ENCODE data around the gene HTR4. TPM values are rescaled to one million over a fixed set of nuclear protein-coding genes. Genes with fewer than 3 reads are reported as not detected.

Gene HTR4
- total and polyA plus RNA-seq, 7 donors = 0.60 to 16.1 (median 3.1) TPM

DNA sequence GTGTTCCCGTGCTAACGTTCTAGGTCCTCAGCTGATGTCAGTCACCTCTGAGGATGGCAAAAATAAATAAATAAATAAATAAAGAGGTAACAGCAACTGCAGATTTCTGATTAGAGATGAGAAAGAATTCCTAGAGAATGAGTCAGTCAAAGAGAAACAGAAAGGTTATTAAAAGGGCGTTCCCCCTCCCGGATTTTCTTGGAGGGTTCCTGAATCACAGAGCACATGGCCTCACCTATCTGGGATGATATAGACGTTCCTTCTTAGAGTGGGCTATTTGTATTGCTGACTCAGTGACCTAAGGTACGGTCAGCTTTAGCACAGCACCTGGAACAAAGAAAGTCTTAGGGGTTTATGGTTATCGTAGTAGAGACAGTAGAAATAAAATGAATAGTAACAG, 30.6 kb downstream of the HTR4 start:
- DNase-seq = no peak
- Histone ChIP-seq H3K9me3 (no peaks in the 10 kb centered on the region), H3K36me3 (no peaks in the 10 kb centered on the region), H3K27ac (no peak overlapping the region), H3K4me1 (peaks cover 0 to 6% (median 2%) of the 10 kb centered on the region in 4 donors), H3K27me3 (no peaks in the 10 kb centered on the region), H3K4me3 (no peak overlapping the region)
- WGBS, 2 donors = 58 to 77% methylated on average over 7 of the region's 7 CpGs
- TF ChIP-seq POLR2A (IDR thresholded peaks at IDR 0.05) (no peak), POLR2AphosphoS5 (IDR thresholded peaks at IDR 0.05) (no peak), EP300 (IDR thresholded peaks at IDR 0.05) (no peak)
- TF ChIP-seq, protein P1, sequence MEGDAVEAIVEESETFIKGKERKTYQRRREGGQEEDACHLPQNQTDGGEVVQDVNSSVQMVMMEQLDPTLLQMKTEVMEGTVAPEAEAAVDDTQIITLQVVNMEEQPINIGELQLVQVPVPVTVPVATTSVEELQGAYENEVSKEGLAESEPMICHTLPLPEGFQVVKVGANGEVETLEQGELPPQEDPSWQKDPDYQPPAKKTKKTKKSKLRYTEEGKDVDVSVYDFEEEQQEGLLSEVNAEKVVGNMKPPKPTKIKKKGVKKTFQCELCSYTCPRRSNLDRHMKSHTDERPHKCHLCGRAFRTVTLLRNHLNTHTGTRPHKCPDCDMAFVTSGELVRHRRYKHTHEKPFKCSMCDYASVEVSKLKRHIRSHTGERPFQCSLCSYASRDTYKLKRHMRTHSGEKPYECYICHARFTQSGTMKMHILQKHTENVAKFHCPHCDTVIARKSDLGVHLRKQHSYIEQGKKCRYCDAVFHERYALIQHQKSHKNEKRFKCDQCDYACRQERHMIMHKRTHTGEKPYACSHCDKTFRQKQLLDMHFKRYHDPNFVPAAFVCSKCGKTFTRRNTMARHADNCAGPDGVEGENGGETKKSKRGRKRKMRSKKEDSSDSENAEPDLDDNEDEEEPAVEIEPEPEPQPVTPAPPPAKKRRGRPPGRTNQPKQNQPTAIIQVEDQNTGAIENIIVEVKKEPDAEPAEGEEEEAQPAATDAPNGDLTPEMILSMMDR (IDR thresholded peaks at IDR 0.05) = no peak
- intact Hi-C loops (cut with DNase I) = no loop called here

DNA sequence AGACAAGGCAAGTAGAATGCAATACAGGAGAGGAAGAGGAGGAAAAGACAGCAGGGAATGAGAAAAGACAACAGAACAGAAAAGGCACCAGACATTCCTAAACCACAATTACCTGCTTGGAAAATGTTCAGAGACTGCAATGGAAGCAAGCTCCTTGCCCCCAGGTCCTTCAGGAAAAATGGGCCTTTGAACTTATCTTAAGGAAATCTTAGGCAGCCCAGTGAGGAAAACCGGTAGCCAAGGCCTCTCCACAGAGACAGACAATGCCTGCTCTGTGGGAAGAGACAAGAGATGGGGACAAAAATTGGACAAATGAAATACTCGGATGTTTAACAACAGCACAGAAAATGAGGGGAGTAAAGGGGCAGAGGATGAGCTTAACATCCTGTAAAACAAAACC, 31.2 kb downstream of the HTR4 start:
- H3K27ac ChIP-seq = no peak overlapping the region
- H3K27me3 ChIP-seq = no peaks in the 10 kb centered on the region
- WGBS, 2 donors = 81 to 85% methylated on average over 2 of the region's 2 CpGs
- intact Hi-C loops (cut with DNase I) = no loop called here
- peaks cover 0 to 5% (median 0%) of the 10 kb centered on the region in 4 donors for H3K4me1 ChIP-seq
- DNase-seq = no peak
- H3K4me3 ChIP-seq = no peak overlapping the region
- no peaks in the 10 kb centered on the region for H3K36me3 ChIP-seq
- H3K9me3 ChIP-seq = no peaks in the 10 kb centered on the region
- TF ChIP-seq EP300 (IDR thresholded peaks at IDR 0.05) = no peak
- no peak for TF ChIP-seq POLR2A (IDR thresholded peaks at IDR 0.05)
- TF ChIP-seq, protein P1 (IDR thresholded peaks at IDR 0.05) = no peak
- TF ChIP-seq POLR2AphosphoS5 (IDR thresholded peaks at IDR 0.05) = no peak

DNA sequence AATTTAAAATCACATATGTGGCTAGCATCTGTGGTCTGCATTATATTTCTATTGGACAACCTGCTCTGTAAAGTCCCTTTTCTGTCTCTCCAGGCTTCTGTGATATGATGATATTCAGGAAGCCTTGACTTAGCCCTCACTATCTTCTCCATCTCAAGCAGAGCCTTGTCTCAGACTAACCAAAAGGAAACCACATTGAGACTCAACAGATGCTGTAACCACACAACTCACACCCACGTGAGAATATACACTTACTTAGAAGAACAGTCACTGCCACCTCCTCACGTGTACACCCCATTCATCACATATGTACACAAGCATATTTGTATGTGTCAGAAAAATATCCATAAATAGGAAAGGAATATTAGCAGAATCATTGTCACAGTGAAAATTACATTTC, 33.6 kb downstream of the HTR4 start:
- no peaks in the 10 kb centered on the region for H3K36me3 ChIP-seq
- DNase-seq = no peak
- no peak overlapping the region for H3K4me3 ChIP-seq
- H3K27me3 ChIP-seq = no peaks in the 10 kb centered on the region
- no peaks in the 10 kb centered on the region for H3K9me3 ChIP-seq
- TF ChIP-seq EP300 (IDR thresholded peaks at IDR 0.05) (no peak), POLR2A (IDR thresholded peaks at IDR 0.05) (no peak)
- TF ChIP-seq, protein P1 (IDR thresholded peaks at IDR 0.05) = no peak
- no peak overlapping the region for H3K27ac ChIP-seq
- intact Hi-C loops (cut with DNase I) = no loop called here
- 23 to 40% methylated on average over 2 of the region's 2 CpGs for WGBS, 2 donors
- peaks cover 0 to 12% (median 6%) of the 10 kb centered on the region in 4 donors for H3K4me1 ChIP-seq

DNA sequence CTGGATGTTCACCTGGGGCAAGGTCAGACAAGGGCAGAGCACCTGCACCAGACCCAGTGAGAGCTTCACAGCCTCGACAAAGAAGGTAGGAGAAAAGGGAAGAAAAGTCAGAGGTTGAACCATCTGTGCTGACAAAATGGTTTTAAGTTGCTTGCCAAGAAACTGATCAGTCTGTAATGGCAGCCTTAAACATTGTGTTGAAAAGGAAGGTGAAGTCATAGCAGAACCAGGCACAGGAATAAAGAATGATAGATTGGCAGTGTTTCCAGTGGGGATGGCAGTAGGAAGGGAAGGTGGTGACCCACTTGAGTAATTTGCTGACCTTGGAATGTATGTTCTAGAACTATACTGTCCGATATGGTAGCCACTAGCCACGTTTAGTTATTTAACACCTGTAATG, 34.2 kb downstream of the HTR4 start:
- TF ChIP-seq, protein P1 (IDR thresholded peaks at IDR 0.05) = no peak
- TF ChIP-seq POLR2A (IDR thresholded peaks at IDR 0.05) (no peak), POLR2AphosphoS5 (IDR thresholded peaks at IDR 0.05) (no peak), EP300 (IDR thresholded peaks at IDR 0.05) (no peak)
- DNase-seq = no peak
- intact Hi-C loops (cut with DNase I) = no loop called here
- Histone ChIP-seq H3K36me3 (no peaks in the 10 kb centered on the region), H3K4me1 (peaks cover 0 to 12% (median 6%) of the 10 kb centered on the region in 4 donors), H3K4me3 (no peak overlapping the region), H3K27ac (no peak overlapping the region), H3K27me3 (no peaks in the 10 kb centered on the region), H3K9me3 (no peaks in the 10 kb centered on the region)
- 72 to 86% methylated on average over 3 of the region's 3 CpGs for WGBS, 2 donors

DNA sequence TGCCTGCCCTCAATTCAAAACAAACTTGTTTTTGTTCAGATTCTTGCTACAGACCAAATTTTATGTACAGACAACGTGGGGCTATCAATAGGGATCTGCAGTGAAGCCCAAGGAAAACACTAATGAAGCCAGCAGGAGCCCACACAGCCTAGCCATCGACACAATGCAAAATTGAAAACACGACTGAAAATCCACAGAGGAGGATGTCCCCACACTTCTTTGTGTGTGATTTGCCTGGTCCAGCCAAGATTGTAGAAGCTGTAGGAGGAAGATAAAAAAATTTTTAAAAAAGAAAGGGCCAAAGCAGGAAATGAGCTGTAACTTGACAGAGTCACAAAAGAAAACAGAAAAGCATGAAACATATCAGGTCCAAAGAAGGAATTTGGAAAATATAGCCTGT, 34.8 kb downstream of the HTR4 start:
- H3K27me3 ChIP-seq = no peaks in the 10 kb centered on the region
- no peaks in the 10 kb centered on the region for H3K9me3 ChIP-seq
- no peak overlapping the region for H3K4me3 ChIP-seq
- WGBS, 2 donors = 63 to 90% methylated on average over 3 of the region's 3 CpGs
- intact Hi-C loops (cut with DNase I) = no loop called here
- TF ChIP-seq POLR2AphosphoS5 (IDR thresholded peaks at IDR 0.05) (no peak), POLR2A (IDR thresholded peaks at IDR 0.05) (no peak), EP300 (IDR thresholded peaks at IDR 0.05) (no peak)
- TF ChIP-seq, protein P1 (IDR thresholded peaks at IDR 0.05) = no peak
- H3K27ac ChIP-seq = no peak overlapping the region
- DNase-seq = no peak
- H3K36me3 ChIP-seq = no peaks in the 10 kb centered on the region
- peaks cover 0 to 12% (median 6%) of the 10 kb centered on the region in 4 donors for H3K4me1 ChIP-seq

Data from sigmoid colon (tissue), 7 donors.